Mesothelial cell of epicardium (in vitro differentiated cells): ENCODE measurements around the gene HSH2D. TPM values are rescaled to one million over a fixed set of nuclear protein-coding genes. Genes with fewer than 3 reads are reported as not detected.

Source experiments
- DNase-seq, 2 experiments: peaks; one replicate each; pipeline ENCODE4 v3.0.0; 2021; ENCODE audit warnings: low spot score in 2 of 2; ENCODE audit not compliant: unreplicated experiment in 2 of 2
- H3K27ac Mint-ChIP-seq: 2 replicates; pipeline ENCODE4 v1.8.0; 2021; ENCODE audit warnings: mixed read lengths
- H3K27me3 Mint-ChIP-seq: 2 replicates; pipeline ENCODE4 v1.8.0; 2021; ENCODE audit warnings: low read depth, mixed read lengths
- H3K36me3 Mint-ChIP-seq: 2 replicates; pipeline ENCODE4 v1.8.0; 2021; ENCODE audit warnings: mixed read lengths
- H3K4me1 Mint-ChIP-seq: 2 replicates; pipeline ENCODE4 v1.8.0; 2021; ENCODE audit warnings: mixed read lengths
- H3K4me3 Mint-ChIP-seq: 2 replicates; pipeline ENCODE4 v1.8.0; 2021; ENCODE audit warnings: mild to moderate bottlenecking, moderate library complexity, mixed read lengths
- H3K9me3 Mint-ChIP-seq: 2 replicates; pipeline ENCODE4 v1.8.0; 2021; ENCODE audit warnings: mixed read lengths
- total RNA-seq: library from RNA; stranded (reverse); gene quantifications from 3 replicates; pipeline ENCODE4 v1.2.1, GENCODE V29; 2021
- TF ChIP-seq, protein P1 (sequence below): fragments of 200-600 bp; sonication (generic); IDR thresholded peaks from one replicate; pipeline ENCODE4 v1.5.0; 2021; ENCODE audit warnings: antibody characterized with exemption; ENCODE audit not compliant: unreplicated experiment

The HSH2D gene
- total RNA-seq, 1 donor from 2014 or later, result 0.38 TPM

DNA sequence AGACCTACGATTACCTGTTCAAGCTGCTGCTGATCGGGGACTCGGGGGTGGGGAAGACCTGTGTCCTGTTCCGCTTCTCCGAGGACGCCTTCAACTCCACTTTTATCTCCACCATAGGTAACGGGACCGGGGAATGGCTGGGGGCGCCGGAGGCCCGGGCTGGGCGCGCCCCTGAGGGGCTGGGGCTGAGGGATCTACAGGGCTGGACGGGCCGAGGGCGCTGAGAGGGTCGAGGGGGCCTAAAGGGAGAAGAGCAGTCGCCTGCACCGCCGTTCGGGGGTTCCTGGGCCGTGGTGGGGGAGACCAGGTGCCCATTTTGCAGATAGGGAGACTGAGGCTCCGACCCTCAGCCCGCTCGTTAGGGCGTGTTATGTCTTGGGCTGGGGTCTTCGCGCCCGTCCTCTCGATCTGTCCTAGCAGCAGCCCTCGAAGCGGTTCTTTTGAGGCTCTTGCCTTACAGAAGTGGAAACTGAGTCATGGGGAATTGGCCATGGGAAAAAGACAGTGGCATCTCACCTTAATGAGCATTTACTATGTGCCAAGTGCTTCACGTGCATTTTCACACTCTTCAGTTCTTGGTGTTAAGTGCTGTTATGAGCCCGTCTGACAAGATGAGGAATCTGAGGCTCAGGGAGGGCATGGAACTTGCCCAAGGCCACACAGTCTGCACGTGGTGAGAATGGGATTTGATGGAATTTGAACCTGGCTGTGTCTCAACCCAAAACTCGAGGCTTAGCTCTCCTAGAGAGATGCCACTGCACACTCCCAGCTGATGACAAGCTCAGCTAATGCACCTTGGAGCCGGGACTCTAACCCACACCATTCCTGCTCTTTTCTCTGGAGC is 31.4 kb upstream of the HSH2D start:
- Mint-ChIP-seq H3K36me3 (peaks cover 3% of the 10 kb centered on the region), H3K9me3 (no peaks in the 10 kb centered on the region), H3K4me3 (peak overlapping the region; percentile 99), H3K27me3 (no peaks in the 10 kb centered on the region), H3K4me1 (peaks cover 13% of the 10 kb centered on the region), H3K27ac (peak overlapping the region; percentile 98)
- no peak for DNase-seq
- TF ChIP-seq, protein P1, sequence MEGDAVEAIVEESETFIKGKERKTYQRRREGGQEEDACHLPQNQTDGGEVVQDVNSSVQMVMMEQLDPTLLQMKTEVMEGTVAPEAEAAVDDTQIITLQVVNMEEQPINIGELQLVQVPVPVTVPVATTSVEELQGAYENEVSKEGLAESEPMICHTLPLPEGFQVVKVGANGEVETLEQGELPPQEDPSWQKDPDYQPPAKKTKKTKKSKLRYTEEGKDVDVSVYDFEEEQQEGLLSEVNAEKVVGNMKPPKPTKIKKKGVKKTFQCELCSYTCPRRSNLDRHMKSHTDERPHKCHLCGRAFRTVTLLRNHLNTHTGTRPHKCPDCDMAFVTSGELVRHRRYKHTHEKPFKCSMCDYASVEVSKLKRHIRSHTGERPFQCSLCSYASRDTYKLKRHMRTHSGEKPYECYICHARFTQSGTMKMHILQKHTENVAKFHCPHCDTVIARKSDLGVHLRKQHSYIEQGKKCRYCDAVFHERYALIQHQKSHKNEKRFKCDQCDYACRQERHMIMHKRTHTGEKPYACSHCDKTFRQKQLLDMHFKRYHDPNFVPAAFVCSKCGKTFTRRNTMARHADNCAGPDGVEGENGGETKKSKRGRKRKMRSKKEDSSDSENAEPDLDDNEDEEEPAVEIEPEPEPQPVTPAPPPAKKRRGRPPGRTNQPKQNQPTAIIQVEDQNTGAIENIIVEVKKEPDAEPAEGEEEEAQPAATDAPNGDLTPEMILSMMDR, result no peak

DNA sequence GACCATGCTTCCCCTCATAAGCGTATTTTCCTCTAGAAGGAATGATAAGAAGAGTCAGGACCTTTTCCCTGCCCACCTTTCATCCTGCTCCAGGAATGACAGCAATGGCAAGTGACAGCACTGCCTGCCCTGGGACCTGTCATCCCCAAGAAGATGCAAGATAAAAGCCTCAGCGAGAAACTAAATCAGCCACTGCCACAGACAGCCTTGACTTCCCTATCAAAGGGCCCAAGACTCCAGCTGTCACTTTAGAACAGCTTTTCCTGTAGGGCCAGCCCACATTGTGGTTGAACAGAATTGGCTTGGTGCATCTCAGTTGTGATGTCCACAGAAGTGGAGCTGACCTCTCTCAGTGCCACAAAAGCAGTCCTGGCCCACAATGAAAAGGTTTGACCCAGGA is 30.7 kb upstream of the HSH2D start:
- Mint-ChIP-seq H3K27ac (peak overlapping the region; percentile 98), H3K27me3 (no peaks in the 10 kb centered on the region), H3K9me3 (no peaks in the 10 kb centered on the region), H3K4me1 (peaks cover 13% of the 10 kb centered on the region), H3K4me3 (peak overlapping the region; percentile 99), H3K36me3 (peaks cover 7% of the 10 kb centered on the region)
- TF ChIP-seq, protein P1, result no peak
- no peak for DNase-seq

DNA sequence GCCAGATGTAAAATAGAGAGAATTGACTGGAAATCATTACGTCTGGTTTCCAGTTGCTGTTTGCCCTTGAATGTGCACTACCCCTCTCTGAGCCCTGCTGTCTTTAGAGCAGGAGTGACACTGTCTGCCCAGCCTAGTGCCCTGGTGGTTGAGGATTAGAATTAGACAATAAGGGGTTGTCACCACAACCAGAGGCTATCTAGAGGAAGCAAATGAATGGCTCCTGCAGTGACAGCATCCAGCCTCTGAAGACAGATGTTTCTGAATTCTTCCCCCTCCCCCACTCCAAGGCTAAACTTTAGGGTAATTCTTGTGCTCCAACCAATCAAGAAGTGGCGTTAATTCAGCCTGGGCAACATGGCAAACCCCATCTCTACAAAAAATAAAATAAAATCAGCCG is 29.8 kb upstream of the HSH2D start:
- TF ChIP-seq, protein P1, result no peak
- Mint-ChIP-seq H3K36me3 (peaks cover 9% of the 10 kb centered on the region), H3K9me3 (no peaks in the 10 kb centered on the region), H3K27ac (peak overlapping the region; percentile 21), H3K4me3 (peak overlapping the region; percentile 46), H3K4me1 (peaks cover 13% of the 10 kb centered on the region), H3K27me3 (no peaks in the 10 kb centered on the region)
- DNase-seq, result no peak

DNA sequence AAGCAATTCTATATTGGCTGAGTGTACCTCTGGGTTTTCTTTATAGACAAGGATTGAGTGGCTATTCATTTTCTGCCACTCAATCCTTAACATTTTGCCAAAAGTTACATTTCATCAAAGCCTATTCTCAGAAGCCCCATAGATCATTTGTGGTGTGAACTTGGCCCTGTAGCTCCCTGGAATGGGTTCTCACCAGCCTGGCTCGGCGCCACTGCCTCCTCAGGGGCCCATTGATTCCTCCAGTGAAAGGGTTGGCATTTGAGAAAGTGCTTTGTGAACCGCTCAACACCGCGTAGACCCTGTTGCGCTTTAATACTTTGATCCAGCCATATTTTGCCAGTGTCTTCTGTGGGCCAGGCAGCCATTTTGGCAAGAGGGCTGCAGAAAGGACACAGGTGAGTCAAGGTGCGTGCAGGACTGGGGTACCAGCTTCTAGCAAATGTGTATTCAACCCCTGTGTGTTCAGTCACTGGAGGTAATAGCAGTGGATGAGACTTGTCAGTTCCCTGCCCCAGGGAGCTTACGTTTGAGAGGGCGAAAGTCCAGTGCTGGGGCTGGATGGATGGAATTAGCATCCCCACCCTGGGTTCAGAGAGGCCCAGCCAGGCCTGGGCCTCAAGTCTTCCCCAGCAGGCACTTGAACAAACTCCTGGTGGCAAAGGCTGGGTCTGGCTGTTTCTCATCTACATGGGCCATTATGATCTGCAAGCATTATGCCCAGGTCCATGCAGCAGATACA is 28.0 kb upstream of the HSH2D start:
- Mint-ChIP-seq H3K4me1 (peaks cover 13% of the 10 kb centered on the region), H3K36me3 (peaks cover 9% of the 10 kb centered on the region), H3K4me3 (no peak overlapping the region), H3K27me3 (no peaks in the 10 kb centered on the region), H3K27ac (no peak overlapping the region), H3K9me3 (no peaks in the 10 kb centered on the region)
- no peak for DNase-seq
- TF ChIP-seq, protein P1, result no peak

DNA sequence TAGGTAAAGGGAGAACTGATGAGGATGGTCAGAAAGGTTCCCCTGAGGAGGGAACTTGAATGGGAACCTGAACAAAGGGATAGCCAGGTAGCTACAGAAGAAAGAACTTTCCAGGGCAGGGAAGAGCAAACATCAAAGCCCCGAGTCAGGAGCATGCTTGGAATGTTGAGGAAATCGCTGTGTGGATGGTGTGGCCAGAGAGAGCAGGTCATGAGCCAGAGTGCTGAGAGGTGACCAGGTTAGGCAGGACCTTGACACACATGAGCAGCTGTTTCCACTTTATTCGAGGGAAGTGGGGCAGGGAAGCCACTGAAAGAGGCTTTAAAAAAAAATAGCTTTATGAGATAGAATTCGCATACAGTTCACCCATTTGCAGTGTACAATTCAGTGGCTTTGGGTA is 27.4 kb upstream of the HSH2D start:
- peaks cover 12% of the 10 kb centered on the region for H3K4me1 Mint-ChIP-seq
- peaks cover 9% of the 10 kb centered on the region for H3K36me3 Mint-ChIP-seq
- no peak for DNase-seq
- no peak overlapping the region for H3K4me3 Mint-ChIP-seq
- H3K27me3 Mint-ChIP-seq, result no peaks in the 10 kb centered on the region
- H3K27ac Mint-ChIP-seq, result no peak overlapping the region
- no peaks in the 10 kb centered on the region for H3K9me3 Mint-ChIP-seq
- TF ChIP-seq, protein P1, result no peak
